MM.1S (cell line): ENCODE measurements around the gene MYO5C.
"Not testable (repeated sequence)": the region's sequence is repeated elsewhere in the genome, so short reads cannot be mapped to it uniquely, and the experiment has no call there.

Source experiments
- DNase-seq: peaks from one replicate; pipeline ENCODE4 v3.0.0-alpha.2; 2015
- H2AFZ ChIP-seq: fragments of 300-600 bp; sonication (generic); 2 replicates; pipeline ENCODE4 v1.6.0; 2016; ENCODE audit warnings: antibody characterized with exemption, low read length
- H3F3A ChIP-seq: fragments of 300-600 bp; sonication (generic); 2 replicates; pipeline ENCODE4 v1.6.1; 2016; ENCODE audit warnings: mild to moderate bottlenecking, antibody characterized with exemption, low read length, moderate library complexity, mixed read lengths; ENCODE audit not compliant: insufficient read depth
- H3K27ac ChIP-seq: fragments of 300-600 bp; sonication (generic); 2 replicates; pipeline ENCODE4 v1.5.1; 2016; ENCODE audit warnings: mild to moderate bottlenecking, low read length
- H3K27me3 ChIP-seq: fragments of 300-600 bp; sonication (generic); replicated peaks from 2 replicates; pipeline ENCODE4 v1.6.0; 2016; ENCODE audit warnings: low read length; ENCODE audit not compliant: insufficient read depth
- H3K36me3 ChIP-seq: fragments of 300-600 bp; sonication (generic); replicated peaks from 2 replicates; pipeline ENCODE4 v1.6.1; 2016; ENCODE audit warnings: mild to moderate bottlenecking, low read length, mixed read lengths; ENCODE audit not compliant: insufficient read depth
- H3K4me1 ChIP-seq: fragments of 300-600 bp; sonication (generic); 2 replicates; pipeline ENCODE4 v1.6.1; 2016; ENCODE audit warnings: low read length, mixed read lengths
- H3K4me2 ChIP-seq: fragments of 300-600 bp; sonication (generic); 2 replicates; pipeline ENCODE4 v1.6.0; 2016; ENCODE audit warnings: low read depth, low read length
- H3K4me3 ChIP-seq: fragments of 300-600 bp; sonication (generic); 2 replicates; pipeline ENCODE4 v1.5.1; 2016; ENCODE audit warnings: low read length, mixed read lengths
- H3K79me2 ChIP-seq: fragments of 300-600 bp; sonication (generic); 2 replicates; pipeline ENCODE4 v1.6.1; 2016; ENCODE audit warnings: mixed run types, low read length, mixed read lengths
- H3K9ac ChIP-seq: fragments of 300-600 bp; sonication (generic); 2 replicates; pipeline ENCODE4 v1.6.1; 2016; ENCODE audit warnings: low read length, mixed read lengths
- H3K9me2 ChIP-seq: fragments of 300-600 bp; sonication (generic); replicated peaks from 2 replicates; pipeline ENCODE4 v1.6.1; 2016; ENCODE audit warnings: mild to moderate bottlenecking, low read length, mixed read lengths; ENCODE audit not compliant: insufficient read depth
- H3K9me3 ChIP-seq: fragments of 300-600 bp; sonication (generic); replicated peaks from 2 replicates; pipeline ENCODE4 v1.6.1; 2016; ENCODE audit warnings: mild to moderate bottlenecking, low read length, mixed read lengths; ENCODE audit not compliant: insufficient read depth
- H4K20me1 ChIP-seq: fragments of 300-600 bp; sonication (generic); 2 replicates; pipeline ENCODE4 v1.6.1; 2016; ENCODE audit warnings: mild to moderate bottlenecking, low read length, moderate library complexity, mixed read lengths; ENCODE audit not compliant: insufficient read depth
- EZH2 ChIP-seq: fragments of 300-600 bp; sonication (generic); optimal IDR thresholded peaks from 2 replicates; pipeline ENCODE3; 2017; ENCODE audit warnings: low read depth, mild to moderate bottlenecking, antibody characterized with exemption, low read length, mixed read lengths
- EZH2phosphoT487 ChIP-seq: fragments of 300-600 bp; sonication (generic); IDR thresholded peaks from 2 replicates; pipeline ENCODE4 v1.6.1; 2018; ENCODE audit warnings: antibody characterized with exemption, low read length
- TF ChIP-seq, protein P1 (sequence below): fragments of 300-600 bp; sonication (generic); IDR thresholded peaks from 2 replicates; pipeline ENCODE4 v1.5.1; 2016; ENCODE audit warnings: antibody characterized with exemption, low read length, mixed read lengths

Gene MYO5C

DNA sequence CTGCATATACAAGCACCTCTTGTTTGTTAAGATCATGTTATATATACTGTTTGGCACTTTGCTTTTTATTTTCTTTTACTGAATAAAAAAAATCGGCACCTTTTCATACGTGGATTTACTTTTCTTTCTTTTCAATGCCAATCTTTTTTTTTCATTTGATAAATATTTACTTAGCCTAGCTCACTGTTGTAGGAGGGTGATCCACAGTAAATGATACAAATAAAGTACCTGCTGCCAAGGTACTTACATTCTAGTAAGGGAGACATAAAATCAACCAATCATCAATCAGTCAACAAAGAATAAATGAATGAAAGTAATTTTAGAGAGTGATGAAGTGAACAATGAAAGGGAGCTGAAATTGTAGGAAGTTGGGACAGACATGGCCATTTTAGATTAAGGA lies 122.7 kb downstream of the MYO5C start:
- no peak for DNase-seq
- Histone ChIP-seq H3K4me3 (no peak overlapping the region), H3K9ac (no peak overlapping the region), H3K9me3 (no peaks in the 10 kb centered on the region), H4K20me1 (no peaks in the 10 kb centered on the region), H3K27ac (no peak overlapping the region), H3K4me1 (no peaks in the 10 kb centered on the region), H2AFZ (no peak overlapping the region), H3K4me2 (no peak overlapping the region), H3K79me2 (peaks cover 57% of the 10 kb centered on the region), H3K36me3 (no peaks in the 10 kb centered on the region), H3F3A (no peaks in the 10 kb centered on the region), H3K9me2 (no peaks in the 10 kb centered on the region), H3K27me3 (no peaks in the 10 kb centered on the region)
- TF ChIP-seq, protein P1, sequence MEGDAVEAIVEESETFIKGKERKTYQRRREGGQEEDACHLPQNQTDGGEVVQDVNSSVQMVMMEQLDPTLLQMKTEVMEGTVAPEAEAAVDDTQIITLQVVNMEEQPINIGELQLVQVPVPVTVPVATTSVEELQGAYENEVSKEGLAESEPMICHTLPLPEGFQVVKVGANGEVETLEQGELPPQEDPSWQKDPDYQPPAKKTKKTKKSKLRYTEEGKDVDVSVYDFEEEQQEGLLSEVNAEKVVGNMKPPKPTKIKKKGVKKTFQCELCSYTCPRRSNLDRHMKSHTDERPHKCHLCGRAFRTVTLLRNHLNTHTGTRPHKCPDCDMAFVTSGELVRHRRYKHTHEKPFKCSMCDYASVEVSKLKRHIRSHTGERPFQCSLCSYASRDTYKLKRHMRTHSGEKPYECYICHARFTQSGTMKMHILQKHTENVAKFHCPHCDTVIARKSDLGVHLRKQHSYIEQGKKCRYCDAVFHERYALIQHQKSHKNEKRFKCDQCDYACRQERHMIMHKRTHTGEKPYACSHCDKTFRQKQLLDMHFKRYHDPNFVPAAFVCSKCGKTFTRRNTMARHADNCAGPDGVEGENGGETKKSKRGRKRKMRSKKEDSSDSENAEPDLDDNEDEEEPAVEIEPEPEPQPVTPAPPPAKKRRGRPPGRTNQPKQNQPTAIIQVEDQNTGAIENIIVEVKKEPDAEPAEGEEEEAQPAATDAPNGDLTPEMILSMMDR, result no peak
- TF ChIP-seq EZH2phosphoT487, result no peak

GRCh38 chr15:52171807-52172206 lies 123.8 kb downstream of the MYO5C start:
- Histone ChIP-seq H3K4me1 (no peaks in the 10 kb centered on the region), H3K4me3 (no peak overlapping the region), H3F3A (no peaks in the 10 kb centered on the region), H3K9me2 (no peaks in the 10 kb centered on the region), H3K9me3 (no peaks in the 10 kb centered on the region), H3K36me3 (no peaks in the 10 kb centered on the region), H3K27ac (no peak overlapping the region), H3K27me3 (no peaks in the 10 kb centered on the region), H3K4me2 (no peak overlapping the region), H3K79me2 (peaks cover 53% of the 10 kb centered on the region), H2AFZ (no peak overlapping the region), H4K20me1 (no peaks in the 10 kb centered on the region), H3K9ac (no peak overlapping the region)
- no peak for TF ChIP-seq EZH2
- no peak for TF ChIP-seq EZH2phosphoT487
- TF ChIP-seq, protein P1, result no peak
- no peak for DNase-seq

- H3K36me3 ChIP-seq, result no peaks in the 10 kb centered on the region
- no peaks in the 10 kb centered on the region for H4K20me1 ChIP-seq
- H3K4me3 ChIP-seq, result no peak overlapping the region
- H2AFZ ChIP-seq, result no peak overlapping the region
- no peaks in the 10 kb centered on the region for H3K27me3 ChIP-seq
- no peaks in the 10 kb centered on the region for H3K4me1 ChIP-seq
- H3K4me2 ChIP-seq, result no peak overlapping the region
- no peak overlapping the region for H3K9ac ChIP-seq
- TF ChIP-seq, protein P1, result no peak
- TF ChIP-seq EZH2phosphoT487, result no peak
- no peaks in the 10 kb centered on the region for H3F3A ChIP-seq
- no peak overlapping the region for H3K27ac ChIP-seq
- DNase-seq, result no peak
- H3K79me2 ChIP-seq, result peaks cover 49% of the 10 kb centered on the region
- no peaks in the 10 kb centered on the region for H3K9me2 ChIP-seq
- H3K9me3 ChIP-seq, result no peaks in the 10 kb centered on the region
These were observed 124.2 kb downstream of the MYO5C start for GRCh38 chr15:52171386-52171785.

GRCh38 chr15:52170199-52170598 lies 125.4 kb downstream of the MYO5C start:
- H3K4me3 ChIP-seq, H3K9ac ChIP-seq, H3K27me3 ChIP-seq, H3K4me1 ChIP-seq, H3K27ac ChIP-seq, H2AFZ ChIP-seq, H3K9me2 ChIP-seq, DNase-seq, H3K4me2 ChIP-seq, H4K20me1 ChIP-seq, H3K36me3 ChIP-seq, H3F3A ChIP-seq, H3K9me3 ChIP-seq: not testable (repeated sequence)
- peaks cover 45% of the 10 kb centered on the region for H3K79me2 ChIP-seq

- not testable (repeated sequence) for H3K4me1 ChIP-seq, H3K36me3 ChIP-seq, H3K9ac ChIP-seq, H3K27me3 ChIP-seq, H4K20me1 ChIP-seq, H2AFZ ChIP-seq, H3F3A ChIP-seq, H3K9me3 ChIP-seq, H3K4me2 ChIP-seq, DNase-seq, H3K4me3 ChIP-seq, H3K9me2 ChIP-seq, H3K27ac ChIP-seq
- H3K79me2 ChIP-seq, result peaks cover 34% of the 10 kb centered on the region
These were observed 130.0 kb downstream of the MYO5C start for GRCh38 chr15:52165494-52166131.
